CD4-positive, alpha-beta memory T cell (primary cell): Measurements from ENCODE around the gene DAB2IP. TPM values are rescaled to one million over a fixed set of nuclear protein-coding genes. Genes with fewer than 3 reads are reported as not detected.
"Not testable (repeated sequence)": the region's sequence is repeated elsewhere in the genome, so short reads cannot be mapped to it uniquely, and the experiment has no call there.

Source experiments
- CTCF ChIA-PET: fragments of 350-600 bp; sonication (Branson Sonifier 250); formaldehyde crosslinking; loops from one replicate; lab custom pipeline; 2021; ENCODE audit warnings: inconsistent platforms; ENCODE audit not compliant: partially characterized antibody; lab: Charles Lee
- POLR2A ChIA-PET: fragments of 350-600 bp; sonication (Branson Sonifier 250); formaldehyde crosslinking; loops from one replicate; lab custom pipeline; 2021; ENCODE audit not compliant: partially characterized antibody; lab: Charles Lee
- DNase-seq, 5 donors: peaks; one replicate each; pipeline versions ENCODE4 v3.0.0 to v3.0.0-alpha.2; 2020 to 2022; ENCODE audit warnings: mixed read lengths in 1 of 5
- H3K27ac ChIP-seq: one replicate; pipeline ENCODE4 v1.7.0; 2013; ENCODE audit warnings: low read depth, low read length
- H3K27me3 ChIP-seq: 2 replicates; pipeline ENCODE4 v1.7.0; 2013; ENCODE audit warnings: mild to moderate bottlenecking, low read length, moderate library complexity; ENCODE audit not compliant: insufficient read depth
- H3K36me3 ChIP-seq: 2 replicates; pipeline ENCODE4 v1.7.0; 2013; ENCODE audit warnings: mild to moderate bottlenecking, low read length, moderate library complexity; ENCODE audit not compliant: insufficient read depth
- H3K4me1 ChIP-seq: 2 replicates; pipeline ENCODE4 v1.7.0; 2013; ENCODE audit warnings: mild to moderate bottlenecking, low read length, moderate library complexity; ENCODE audit not compliant: insufficient read depth
- H3K4me3 ChIP-seq, 2 donors: one replicate each; pipeline ENCODE4 v1.7.0; 2013; ENCODE audit warnings: low read length in 2 of 2, mild to moderate bottlenecking in 1 of 2
- H3K9me3 ChIP-seq, 2 donors: one replicate each; pipeline ENCODE4 v1.7.0; 2013; ENCODE audit warnings: low read length in 2 of 2, control low read depth in 1 of 2; ENCODE audit not compliant: control insufficient read depth in 1 of 2
- H3K27ac Mint-ChIP-seq, 7 donors: one replicate each; pipeline ENCODE4 v1.8.0; 2020 to 2021; ENCODE audit warnings: mixed read lengths in 7 of 7, mild to moderate bottlenecking in 6 of 7, inconsistent platforms in 3 of 7, moderate library complexity in 3 of 7
- H3K27me3 Mint-ChIP-seq, 2 donors: one replicate each; pipeline ENCODE4 v1.8.0; 2020 to 2021; ENCODE audit warnings: mixed read lengths in 2 of 2
- H3K36me3 Mint-ChIP-seq, 2 donors: one replicate each; pipeline ENCODE4 v1.8.0; 2020 to 2021; ENCODE audit warnings: mixed read lengths in 2 of 2, inconsistent platforms in 1 of 2, mild to moderate bottlenecking in 1 of 2
- H3K4me1 Mint-ChIP-seq, 4 donors: one replicate each; pipeline ENCODE4 v1.8.0; 2020 to 2021; ENCODE audit warnings: mixed read lengths in 4 of 4, mild to moderate bottlenecking in 1 of 4
- H3K4me3 Mint-ChIP-seq, 8 donors: one replicate each; pipeline ENCODE4 v1.8.0; 2020 to 2021; ENCODE audit warnings: mixed read lengths in 8 of 8, mild to moderate bottlenecking in 7 of 8, moderate library complexity in 6 of 8, inconsistent platforms in 3 of 8
- H3K9me3 Mint-ChIP-seq, 8 donors: one replicate each; pipeline ENCODE4 v1.8.0; 2020 to 2021; ENCODE audit warnings: mixed read lengths in 8 of 8, mild to moderate bottlenecking in 5 of 8, inconsistent platforms in 3 of 8, moderate library complexity in 1 of 8
- intact Hi-C: fragments of 100-400 bp; cut with micrococcal nuclease; formaldehyde crosslinking; loops from one replicate; pipeline ENCODE4 v1.15.1; 2023
- polyA plus RNA-seq, 2 donors: library from polyadenylated mRNA; unstranded; fragments of 300-500 nt; fragmentation: Illumina TruSeq; gene quantifications; one replicate each; pipeline ENCODE4 v1.2.3, GENCODE V29; 2021
- total RNA-seq, 2 experiments: library from RNA; stranded (reverse); gene quantifications; one replicate each; pipeline ENCODE4 v1.2.3, GENCODE V29; 2021

DAB2IP gene
- total and polyA plus RNA-seq, 4 experiments from 2014 or later, result not detected

GRCh38 chr9:121640076-121640475 lies 11.4 kb upstream of the DAB2IP start:
- intact Hi-C loops, result no loop called here

GRCh38 chr9:121640491-121641223 lies 10.8 kb upstream of the DAB2IP start:
- H3K27ac Mint-ChIP-seq, result no peak overlapping the region
- CTCF ChIA-PET, result interaction anchor here (1.3 to 1.6 kb wide), 2 partner anchors 8 to 354 kb away, joined by 3 read pairs; no protein-coding TSS in a partner anchor

More at GRCh38 chr9:121640076-121640475, 11.4 kb upstream of the DAB2IP start:
- H3K4me1 ChIP-seq, result no peaks in the 10 kb centered on the region
- Mint-ChIP-seq H3K27me3 (peaks cover 3 to 5% of the 10 kb centered on the region in 2 donors), H3K4me1 (no peaks in the 10 kb centered on the region), H3K27ac (no peak overlapping the region), H3K9me3 (no peaks in the 10 kb centered on the region), H3K36me3 (no peaks in the 10 kb centered on the region), H3K4me3 (no peak overlapping the region)
- no peak for DNase-seq
- no peaks in the 10 kb centered on the region for H3K9me3 ChIP-seq
- ChIA-PET POLR2A (no interaction called here), CTCF (interaction anchor here (1.3 to 1.6 kb wide), 2 partner anchors 8 to 355 kb away, joined by 3 read pairs; no protein-coding TSS in a partner anchor)
- H3K4me3 ChIP-seq, result no peak overlapping the region
- no peaks in the 10 kb centered on the region for H3K27me3 ChIP-seq
- H3K27ac ChIP-seq, result no peak overlapping the region
- H3K36me3 ChIP-seq, result no peaks in the 10 kb centered on the region

GRCh38 chr9:121641224-121641611 lies 10.2 kb upstream of the DAB2IP start:
- CTCF ChIA-PET, result interaction anchor here (1.3 to 1.6 kb wide), 2 partner anchors 9 to 354 kb away, joined by 3 read pairs; no protein-coding TSS in a partner anchor
- no peaks in the 10 kb centered on the region for H3K36me3 Mint-ChIP-seq
- no peak for DNase-seq
- no peaks in the 10 kb centered on the region for H3K4me1 ChIP-seq
- H3K9me3 Mint-ChIP-seq, result no peaks in the 10 kb centered on the region
- H3K4me3 ChIP-seq, result no peak overlapping the region
- intact Hi-C loops, result no loop called here
- H3K27ac ChIP-seq, result no peak overlapping the region
- no peaks in the 10 kb centered on the region for H3K9me3 ChIP-seq
- no peaks in the 10 kb centered on the region for H3K36me3 ChIP-seq
- H3K27me3 ChIP-seq, result no peaks in the 10 kb centered on the region
- POLR2A ChIA-PET, result no interaction called here
- no peaks in the 10 kb centered on the region for H3K4me1 Mint-ChIP-seq
- no peak overlapping the region for H3K27ac Mint-ChIP-seq
- H3K4me3 Mint-ChIP-seq, result no peak overlapping the region
- peaks cover under 1 to 3% of the 10 kb centered on the region in 2 donors for H3K27me3 Mint-ChIP-seq

More at GRCh38 chr9:121640491-121641223, 10.8 kb upstream of the DAB2IP start:
- H3K36me3 ChIP-seq, result no peaks in the 10 kb centered on the region
- Mint-ChIP-seq H3K9me3 (no peaks in the 10 kb centered on the region), H3K4me3 (no peak overlapping the region), H3K27me3 (peaks cover 2 to 3% of the 10 kb centered on the region in 2 donors), H3K36me3 (no peaks in the 10 kb centered on the region), H3K4me1 (no peaks in the 10 kb centered on the region)
- intact Hi-C loops, result no loop called here
- H3K27ac ChIP-seq, result no peak overlapping the region
- H3K4me3 ChIP-seq, result no peak overlapping the region
- H3K9me3 ChIP-seq, result no peaks in the 10 kb centered on the region
- DNase-seq, result no peak
- POLR2A ChIA-PET, result no interaction called here
- H3K4me1 ChIP-seq, result no peaks in the 10 kb centered on the region
- no peaks in the 10 kb centered on the region for H3K27me3 ChIP-seq

GRCh38 chr9:121642758-121643157 lies 8.7 kb upstream of the DAB2IP start:
- Histone ChIP-seq H3K27me3 (no peaks in the 10 kb centered on the region), H3K4me3 (no peak overlapping the region), H3K9me3 (no peaks in the 10 kb centered on the region), H3K36me3 (no peaks in the 10 kb centered on the region), H3K27ac (no peak overlapping the region), H3K4me1 (no peaks in the 10 kb centered on the region)
- H3K9me3 Mint-ChIP-seq, result no peaks in the 10 kb centered on the region
- H3K4me3 Mint-ChIP-seq, result no peak overlapping the region
- peaks cover 6% of the 10 kb centered on the region in 2 donors for H3K27me3 Mint-ChIP-seq
- H3K36me3 Mint-ChIP-seq, result no peaks in the 10 kb centered on the region
- intact Hi-C loops, result no loop called here
- no peaks in the 10 kb centered on the region for H3K4me1 Mint-ChIP-seq
- CTCF ChIA-PET, result no interaction called here
- POLR2A ChIA-PET, result no interaction called here
- DNase-seq, result no peak
- no peak overlapping the region for H3K27ac Mint-ChIP-seq

GRCh38 chr9:121643473-121643872 lies 8.0 kb upstream of the DAB2IP start:
- no peak overlapping the region for H3K4me3 Mint-ChIP-seq
- H3K4me1 ChIP-seq, result no peaks in the 10 kb centered on the region
- POLR2A ChIA-PET, result no interaction called here
- no peak overlapping the region for H3K27ac ChIP-seq
- DNase-seq, result no peak
- H3K36me3 ChIP-seq, result no peaks in the 10 kb centered on the region
- no peak overlapping the region for H3K4me3 ChIP-seq
- H3K36me3 Mint-ChIP-seq, result no peaks in the 10 kb centered on the region
- no peak overlapping the region for H3K27ac Mint-ChIP-seq
- no peaks in the 10 kb centered on the region for H3K4me1 Mint-ChIP-seq
- CTCF ChIA-PET, result no interaction called here
- no peaks in the 10 kb centered on the region for H3K9me3 Mint-ChIP-seq
- H3K27me3 Mint-ChIP-seq, result peaks cover 7 to 8% of the 10 kb centered on the region in 2 donors
- H3K9me3 ChIP-seq, result no peaks in the 10 kb centered on the region
- H3K27me3 ChIP-seq, result no peaks in the 10 kb centered on the region
- intact Hi-C loops, result no loop called here

- DNase-seq, H3K27me3 ChIP-seq, H3K36me3 ChIP-seq, H3K9me3 ChIP-seq, intact Hi-C loops, POLR2A ChIA-PET, H3K4me3 ChIP-seq, CTCF ChIA-PET, H3K4me1 Mint-ChIP-seq, H3K9me3 Mint-ChIP-seq, H3K4me1 ChIP-seq, H3K36me3 Mint-ChIP-seq, H3K4me3 Mint-ChIP-seq, H3K27ac ChIP-seq, H3K27ac Mint-ChIP-seq: not testable (repeated sequence)
- H3K27me3 Mint-ChIP-seq, result peaks cover 11 to 13% of the 10 kb centered on the region in 2 donors
Measured at GRCh38 chr9:121644040-121644439, 7.4 kb upstream of the DAB2IP start.

GRCh38 chr9:121645003-121645402 lies 6.4 kb upstream of the DAB2IP start:
- ChIA-PET POLR2A (no interaction called here), CTCF (no interaction called here)
- intact Hi-C loops, result no loop called here
- Histone ChIP-seq H3K36me3 (no peaks in the 10 kb centered on the region), H3K9me3 (no peaks in the 10 kb centered on the region), H3K27ac (no peak overlapping the region), H3K4me3 (no peak overlapping the region), H3K27me3 (peaks cover 1% of the 10 kb centered on the region), H3K4me1 (no peaks in the 10 kb centered on the region)
- Mint-ChIP-seq H3K27me3 (peaks cover 15 to 19% of the 10 kb centered on the region in 2 donors), H3K4me1 (peaks cover 0 to 4% (median 0%) of the 10 kb centered on the region in 4 donors), H3K9me3 (no peaks in the 10 kb centered on the region), H3K36me3 (no peaks in the 10 kb centered on the region), H3K4me3 (no peak overlapping the region), H3K27ac (no peak overlapping the region)
- no peak for DNase-seq
